Bronchial epithelial cell (primary cell): Measurements from ENCODE around the gene NATD1. TPM values are rescaled to one million over a fixed set of nuclear protein-coding genes. Genes with fewer than 3 reads are reported as not detected.

Experiments used
- DNase-seq: peaks from one replicate; pipeline ENCODE4 v3.0.0-alpha.2; 2010; ENCODE audit warnings: low read depth
- FAIRE-seq: peaks from 2 replicates; lab custom pipeline; 2011; peaks lifted over from hg19 to GRCh38; lab: Jason Lieb, UNC
- H3K27me3 ChIP-seq: 2 replicates; pipeline ENCODE4 v1.5.1; 2011; ENCODE audit warnings: low read length; ENCODE audit not compliant: control insufficient read depth, insufficient read depth
- H3K36me3 ChIP-seq: 2 replicates; pipeline ENCODE4 v1.5.1; 2011; ENCODE audit warnings: low read length; ENCODE audit not compliant: control insufficient read depth, insufficient read depth
- H3K4me3 ChIP-seq: 2 replicates; pipeline ENCODE4 v1.5.1; 2011; ENCODE audit warnings: mild to moderate bottlenecking, low read depth, low read length, control low read depth
- total RNA-seq: library from RNA; depleted of rRNA; stranded (reverse); fragments of >200 nt; gene quantifications from 2 replicates; pipeline ENCODE4 v1.2.1, GENCODE V29; 2014
- TF ChIP-seq, protein P1 (sequence below): IDR thresholded peaks from 2 replicates; pipeline ENCODE4 v1.5.1; 2011; ENCODE audit warnings: mild to moderate bottlenecking, moderate library complexity, low read length, control low read depth, inconsistent platforms; ENCODE audit not compliant: insufficient read depth, severe bottlenecking

The NATD1 gene
- total RNA-seq, 1 donor from 2014 or later: 0.53 TPM

GRCh38 chr17:21191698-21192097 lies 61.5 kb downstream of the NATD1 start:
- TF ChIP-seq, protein P1, sequence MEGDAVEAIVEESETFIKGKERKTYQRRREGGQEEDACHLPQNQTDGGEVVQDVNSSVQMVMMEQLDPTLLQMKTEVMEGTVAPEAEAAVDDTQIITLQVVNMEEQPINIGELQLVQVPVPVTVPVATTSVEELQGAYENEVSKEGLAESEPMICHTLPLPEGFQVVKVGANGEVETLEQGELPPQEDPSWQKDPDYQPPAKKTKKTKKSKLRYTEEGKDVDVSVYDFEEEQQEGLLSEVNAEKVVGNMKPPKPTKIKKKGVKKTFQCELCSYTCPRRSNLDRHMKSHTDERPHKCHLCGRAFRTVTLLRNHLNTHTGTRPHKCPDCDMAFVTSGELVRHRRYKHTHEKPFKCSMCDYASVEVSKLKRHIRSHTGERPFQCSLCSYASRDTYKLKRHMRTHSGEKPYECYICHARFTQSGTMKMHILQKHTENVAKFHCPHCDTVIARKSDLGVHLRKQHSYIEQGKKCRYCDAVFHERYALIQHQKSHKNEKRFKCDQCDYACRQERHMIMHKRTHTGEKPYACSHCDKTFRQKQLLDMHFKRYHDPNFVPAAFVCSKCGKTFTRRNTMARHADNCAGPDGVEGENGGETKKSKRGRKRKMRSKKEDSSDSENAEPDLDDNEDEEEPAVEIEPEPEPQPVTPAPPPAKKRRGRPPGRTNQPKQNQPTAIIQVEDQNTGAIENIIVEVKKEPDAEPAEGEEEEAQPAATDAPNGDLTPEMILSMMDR: no peak
- DNase-seq (no peak), FAIRE-seq (no peak)
- Histone ChIP-seq H3K36me3 (peaks cover 4% of the 10 kb centered on the region), H3K4me3 (no peak overlapping the region), H3K27me3 (no peaks in the 10 kb centered on the region)

GRCh38 chr17:21190078-21190477 lies 63.1 kb downstream of the NATD1 start:
- TF ChIP-seq, protein P1: no peak
- Histone ChIP-seq H3K36me3 (peaks cover 6% of the 10 kb centered on the region), H3K27me3 (no peaks in the 10 kb centered on the region), H3K4me3 (no peak overlapping the region)
- DNase-seq (no peak), FAIRE-seq (no peak)

DNA sequence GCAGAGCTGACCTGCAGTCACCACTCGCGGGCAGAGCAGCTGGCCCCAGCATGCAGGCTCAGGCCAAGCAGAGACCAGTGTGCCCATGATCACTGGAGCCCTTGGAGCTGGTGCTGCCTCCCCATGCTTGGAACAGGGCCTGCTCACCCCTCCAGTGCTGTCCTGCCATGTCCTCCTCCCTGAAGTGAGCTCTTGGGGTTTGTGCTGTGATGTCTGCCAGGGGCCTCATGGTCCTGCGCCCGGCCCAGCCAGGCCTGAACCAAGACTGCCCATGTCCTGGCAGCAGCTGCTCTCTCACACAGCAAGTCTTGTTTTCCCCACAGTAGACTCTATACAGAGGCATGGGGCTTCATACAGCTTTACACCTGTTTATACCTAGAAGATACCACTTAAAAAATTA lies 63.8 kb downstream of the NATD1 start:
- Histone ChIP-seq H3K36me3 (peaks cover 6% of the 10 kb centered on the region), H3K27me3 (no peaks in the 10 kb centered on the region), H3K4me3 (no peak overlapping the region)
- DNase-seq: no peak
- FAIRE-seq: no peak
- TF ChIP-seq, protein P1: no peak

Other genes with a start within 250 kb of the NATD1 start
- gene USP22, start 210.4 kb downstream of the NATD1 start, total RNA-seq: 150 and 165 TPM in 2 replicates
- 24.7 and 29.6 TPM in 2 replicates for gene DHRS7B, start 126.4 kb downstream of the NATD1 start, total RNA-seq
- gene TMEM11, start 39.2 kb downstream of the NATD1 start, total RNA-seq: 15.8 and 23.8 TPM in 2 replicates
- gene MAP2K3, start 31.3 kb upstream of the NATD1 start, total RNA-seq: 5.3 and 7.7 TPM in 2 replicates
- gene KCNJ12, start 122.9 kb upstream of the NATD1 start, total RNA-seq: under 0.01 and 0.13 TPM in 2 replicates